GM12878 (cell line): ENCODE data around the gene SCGB1A1. TPM values are rescaled to one million over a fixed set of nuclear protein-coding genes. Genes with fewer than 3 reads are reported as not detected.

Experiments used
- ATAC-seq: fragments of 200-7000 bp; cut with Tn5 transposase; 3 replicates; pipeline ENCODE4 v1.9.1; 2020; ENCODE audit warnings: mild to moderate bottlenecking, moderate library complexity
- BruUV-seq: library from RNA; stranded (reverse); fragments of 400-500 nt; replicated peaks from 2 replicates; lab custom pipeline; 2021; lab: Mats Ljungman, UMichigan
- CTCF ChIA-PET: fragments of 300-600 bp; sonication (Branson Sonifier 250); formaldehyde crosslinking; extraction: SDS; loops from one replicate; lab custom pipeline; 2021; ENCODE audit warnings: inconsistent platforms; lab: Yijun Ruan, JAX
- POLR2A ChIA-PET: fragments of 350-600 bp; formaldehyde crosslinking; extraction: SDS; loops from one replicate; lab custom pipeline; 2021; ENCODE audit warnings: inconsistent platforms; lab: Charles Lee
- RAD21 ChIA-PET: fragments of 300-600 bp; sonication (Branson Sonifier 250); formaldehyde crosslinking; loops from one replicate; lab custom pipeline; 2023; ENCODE audit warnings: antibody characterized with exemption; ENCODE audit not compliant: unreplicated experiment; lab: Charles Lee
- SMC1A ChIA-PET: fragments of 300-600 bp; sonication (Branson Sonifier 250); formaldehyde crosslinking; loops from one replicate; lab custom pipeline; 2023; ENCODE audit not compliant: unreplicated experiment, uncharacterized antibody; lab: Charles Lee
- DNase-seq: peaks from one replicate; pipeline ENCODE4 v3.0.0-alpha.2; 2011; ENCODE audit warnings: low read depth, low spot score
- FAIRE-seq: peaks from 3 replicates; lab custom pipeline; 2011; peaks lifted over from hg19 to GRCh38; lab: Jason Lieb, UNC
- H2AFZ ChIP-seq: 2 replicates; pipeline ENCODE4 v1.6.0; 2011; ENCODE audit warnings: low read depth, low read length, control low read depth; ENCODE audit not compliant: control insufficient read depth
- H3K27ac ChIP-seq: 2 replicates; pipeline ENCODE4 v1.5.1; 2011; ENCODE audit warnings: control low read depth; ENCODE audit not compliant: control insufficient read depth, insufficient read depth
- H3K27me3 ChIP-seq, 2 experiments: replicated peaks in 1 of 2; 2 replicates each; pipeline versions ENCODE4 v1.6.0 to v1.6.1; 2011; ENCODE audit warnings: low read length in 1 of 2; ENCODE audit not compliant: control insufficient read depth in 2 of 2, insufficient read depth in 2 of 2
- H3K36me3 ChIP-seq, 2 experiments: 2 replicates each; pipeline ENCODE4 v1.5.1; 2011; ENCODE audit warnings: low read length in 1 of 2; ENCODE audit not compliant: control insufficient read depth in 2 of 2, insufficient read depth in 2 of 2
- H3K4me1 ChIP-seq: 2 replicates; pipeline ENCODE4 v1.6.1; 2011; ENCODE audit warnings: mild to moderate bottlenecking, low read length, moderate library complexity, mixed read lengths; ENCODE audit not compliant: control insufficient read depth, insufficient read depth
- H3K4me2 ChIP-seq: 2 replicates; pipeline ENCODE4 v1.6.0; 2011; ENCODE audit warnings: control low read depth; ENCODE audit not compliant: control insufficient read depth, insufficient read depth
- H3K4me3 ChIP-seq: fragments of 200-600 bp; sonication (generic); 2 replicates; pipeline ENCODE4 v1.5.1; 2016
- H3K79me2 ChIP-seq: 2 replicates; pipeline ENCODE4 v1.6.0; 2011; ENCODE audit warnings: low read length; ENCODE audit not compliant: control insufficient read depth, insufficient read depth
- H3K9ac ChIP-seq: 2 replicates; pipeline ENCODE4 v1.8.0; 2011; ENCODE audit warnings: low read length, control low read depth, mixed read lengths; ENCODE audit not compliant: control insufficient read depth, insufficient read depth
- H3K9me3 ChIP-seq: replicated peaks from 3 replicates; pipeline ENCODE4 v1.5.1; 2011; ENCODE audit warnings: mild to moderate bottlenecking, low read length; ENCODE audit not compliant: control insufficient read depth, insufficient read depth
- H4K20me1 ChIP-seq: 2 replicates; pipeline ENCODE4 v1.6.0; 2011; ENCODE audit not compliant: control insufficient read depth, insufficient read depth
- MEF2B ChIP-seq: fragments of 450-650 bp; IDR thresholded peaks from 2 replicates; pipeline ENCODE4 v1.6.1; 2018; ENCODE audit warnings: mild to moderate bottlenecking, moderate library complexity; ENCODE audit not compliant: partially characterized antibody, poor library complexity, severe bottlenecking
- NR2F1 ChIP-seq: fragments of 450-650 bp; conservative IDR thresholded peaks from 2 replicates; pipeline ENCODE4 v1.6.1; 2017; ENCODE audit warnings: mild to moderate bottlenecking
- WGBS: methylation state at CpG from one replicate; pipeline ENCODE4 v1.1.6; 2016; ENCODE audit warnings: low lambda C conversion rate; ENCODE audit not compliant: insufficient replicate concordance, insufficient coverage; ENCODE audit errors: missing lambda C conversion rate; 5-methylcytosine and 5-hydroxymethylcytosine counted together
- in situ Hi-C: fragments of 300-500 bp; cut with MboI; formaldehyde crosslinking; loops from 9 replicates; pipeline ENCODE4 v1.14.3; 2018; ENCODE audit warnings: mixed read lengths
- intact Hi-C: fragments of 100-400 bp; cut with micrococcal nuclease; formaldehyde crosslinking; loops from one replicate; pipeline ENCODE4 v1.14.2; 2022; ENCODE audit not compliant: unreplicated experiment
- polyA plus RNA-seq, 11 experiments: library from polyadenylated mRNA; depleted of rRNA in 4 of 11; unstranded in 6 of 11; stranded (reverse) in 5 of 11; fragments of >200 nt; fragmentation: Nextera tagmentation in 4 of 11; fragmentation: Illumina TruSeq in 1 of 11; extraction: Ambion mirVana in 4 of 11; extraction: Trizol in 1 of 11; gene quantifications; 1 replicate in 1 of 11; 2 replicates in 10 of 11; pipeline versions ENCODE4 v1.2.1 to v1.2.3, GENCODE V29; 2011 to 2016; ENCODE audit warnings: inconsistent platforms in 2 of 11, missing spikeins in 2 of 11, low read depth in 1 of 11
- total RNA-seq, 4 experiments: library from RNA; depleted of rRNA in 3 of 4; stranded (reverse); fragments of >200 nt in 3 of 4; fragmentation: Illumina TruSeq in 1 of 4; extraction: Trizol in 1 of 4; gene quantifications; 2 replicates each; pipeline versions ENCODE4 v1.2.1 to v1.2.3, GENCODE V29; 2013 to 2021
- TF ChIP-seq, protein P1 (sequence below): fragments of 450-650 bp; conservative IDR thresholded peaks from 2 replicates; pipeline ENCODE4 v1.6.1; 2017; ENCODE audit warnings: mild to moderate bottlenecking, moderate library complexity
- TF ChIP-seq, protein P2 (sequence below): fragments of 150-350 bp; IDR thresholded peaks from 2 replicates; pipeline ENCODE4 v1.6.1; 2016; ENCODE audit warnings: low read depth, low read length
- TF ChIP-seq, protein P3 (sequence below): IDR thresholded peaks from 2 replicates; pipeline ENCODE4 v1.6.1; 2012; ENCODE audit warnings: low read length, inconsistent platforms
- TF ChIP-seq, protein P4 (sequence below): fragments of 450-650 bp; IDR thresholded peaks from 2 replicates; pipeline ENCODE4 v1.6.1; 2017; ENCODE audit warnings: borderline replicate concordance

The SCGB1A1 gene
- total and polyA plus RNA-seq, 10 of the 15 experiments (the other 5 are each of a cell fraction or from before 2014, with no cell fraction given): not detected

DNA sequence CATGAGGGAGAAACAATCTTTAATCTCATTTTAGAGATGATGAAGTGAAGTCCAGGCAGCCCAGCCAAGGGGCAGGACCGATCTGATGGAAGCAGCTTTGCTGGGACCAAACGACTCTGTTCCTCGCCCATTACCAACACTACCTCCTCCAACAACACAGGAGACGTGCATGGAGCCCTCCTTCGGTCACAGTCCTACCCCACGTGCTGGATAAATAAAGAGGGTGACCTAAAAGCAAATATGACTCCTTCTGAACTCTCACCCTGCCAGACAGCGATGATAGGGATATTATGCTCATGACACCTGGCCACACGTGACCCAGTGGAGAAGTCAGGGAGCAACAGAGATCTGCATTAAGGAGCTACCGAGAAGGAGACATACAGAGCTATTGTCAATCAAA lies 26.0 kb downstream of the SCGB1A1 start:
- H4K20me1 ChIP-seq: no peaks in the 10 kb centered on the region
- no peaks in the 10 kb centered on the region for H3K36me3 ChIP-seq
- ChIA-PET CTCF (interaction anchor here (1.1 to 2.5 kb wide), 6 partner anchors 11 to 462 kb away, joined by 3 to 17 read pairs (median 5); no protein-coding TSS in a partner anchor), RAD21 (interaction anchor here (1.1 to 2.1 kb wide), 6 partner anchors 17 to 114 kb away, joined by 3 to 7 read pairs (median 6); no protein-coding TSS in a partner anchor), POLR2A (interaction anchor here (0.5 to 1.4 kb wide), 6 partner anchors 16 to 283 kb away, joined by 3 to 6 read pairs (median 3); partner anchors contain the start of gene HNRNPUL2), SMC1A (interaction anchor here (0.6 to 2.1 kb wide), 12 partner anchors 9 to 231 kb away, joined by 3 to 8 read pairs (median 3); no protein-coding TSS in a partner anchor)
- H3K4me2 ChIP-seq: peak overlapping the region; percentile 65
- in situ Hi-C loops (no loop called here), intact Hi-C loops (loop anchor here (5.0 kb wide), 1 partner anchor 97 kb away; no protein-coding TSS in a partner anchor)
- ATAC-seq: no peak
- H3K9me3 ChIP-seq: no peaks in the 10 kb centered on the region
- H2AFZ ChIP-seq: peak overlapping the region; percentile 32
- DNase-seq: no peak
- no peak overlapping the region for H3K27ac ChIP-seq
- 34% methylated on average over 9 of the region's 9 CpGs for WGBS
- no peaks in the 10 kb centered on the region for H3K79me2 ChIP-seq
- H3K27me3 ChIP-seq: peaks cover 0 to 3% of the 10 kb centered on the region in 2 experiments; a peak in 1 of 4 replicates
- no peak for FAIRE-seq
- TF ChIP-seq, protein P1, sequence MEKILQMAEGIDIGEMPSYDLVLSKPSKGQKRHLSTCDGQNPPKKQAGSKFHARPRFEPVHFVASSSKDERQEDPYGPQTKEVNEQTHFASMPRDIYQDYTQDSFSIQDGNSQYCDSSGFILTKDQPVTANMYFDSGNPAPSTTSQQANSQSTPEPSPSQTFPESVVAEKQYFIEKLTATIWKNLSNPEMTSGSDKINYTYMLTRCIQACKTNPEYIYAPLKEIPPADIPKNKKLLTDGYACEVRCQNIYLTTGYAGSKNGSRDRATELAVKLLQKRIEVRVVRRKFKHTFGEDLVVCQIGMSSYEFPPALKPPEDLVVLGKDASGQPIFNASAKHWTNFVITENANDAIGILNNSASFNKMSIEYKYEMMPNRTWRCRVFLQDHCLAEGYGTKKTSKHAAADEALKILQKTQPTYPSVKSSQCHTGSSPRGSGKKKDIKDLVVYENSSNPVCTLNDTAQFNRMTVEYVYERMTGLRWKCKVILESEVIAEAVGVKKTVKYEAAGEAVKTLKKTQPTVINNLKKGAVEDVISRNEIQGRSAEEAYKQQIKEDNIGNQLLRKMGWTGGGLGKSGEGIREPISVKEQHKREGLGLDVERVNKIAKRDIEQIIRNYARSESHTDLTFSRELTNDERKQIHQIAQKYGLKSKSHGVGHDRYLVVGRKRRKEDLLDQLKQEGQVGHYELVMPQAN: no peak
- peak; percentile 3 for TF ChIP-seq MEF2B
- H3K4me1 ChIP-seq: no peaks in the 10 kb centered on the region
- H3K9ac ChIP-seq: no peak overlapping the region
- no TSS peak for BruUV-seq
- peak overlapping the region; percentile 37; the same call in 1 of the 2 replicates for H3K4me3 ChIP-seq

DNA sequence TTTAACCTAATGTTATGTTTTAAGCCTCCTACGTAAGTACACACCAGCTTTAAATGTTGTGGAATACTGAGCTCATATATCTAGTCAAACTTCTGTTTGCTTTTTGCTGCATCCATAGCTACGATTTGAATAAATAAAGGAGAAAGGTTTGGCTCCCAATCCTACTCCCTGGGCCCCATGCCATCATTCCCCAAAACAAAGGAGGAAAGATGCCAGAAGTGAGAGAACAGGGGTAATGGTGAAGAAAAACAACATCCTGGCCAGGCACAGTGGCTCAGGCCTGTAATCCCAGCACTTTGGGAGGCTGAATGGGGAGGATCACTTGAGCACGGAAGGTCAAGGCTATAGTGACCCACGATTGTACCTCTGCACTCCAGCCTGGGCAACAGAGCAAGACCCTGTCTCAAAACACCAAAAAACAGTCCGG lies 26.5 kb downstream of the SCGB1A1 start:
- H3K4me1 ChIP-seq: no peaks in the 10 kb centered on the region
- H3K27me3 ChIP-seq: peaks cover 0 to 3% of the 10 kb centered on the region in 2 experiments; a peak in 1 of 4 replicates
- no peaks in the 10 kb centered on the region for H4K20me1 ChIP-seq
- ChIA-PET SMC1A (interaction anchor here (0.6 to 2.1 kb wide), 7 partner anchors 9 to 231 kb away, joined by 3 to 8 read pairs (median 3); no protein-coding TSS in a partner anchor), CTCF (interaction anchor here (1.2 to 2.5 kb wide), 4 partner anchors 12 to 462 kb away, joined by 3 to 17 read pairs (median 7); no protein-coding TSS in a partner anchor), RAD21 (interaction anchor here (1.1 to 2.1 kb wide), 6 partner anchors 17 to 113 kb away, joined by 3 to 7 read pairs (median 6); no protein-coding TSS in a partner anchor), POLR2A (interaction anchor here (0.5 kb wide), 2 partner anchors 16 to 57 kb away, joined by 4 to 5 read pairs; no protein-coding TSS in a partner anchor)
- H3K4me3 ChIP-seq: no peak overlapping the region
- H3K79me2 ChIP-seq: no peaks in the 10 kb centered on the region
- no peak overlapping the region for H3K9ac ChIP-seq
- in situ Hi-C loops: no loop called here
- H3K9me3 ChIP-seq: no peaks in the 10 kb centered on the region
- H3K4me2 ChIP-seq: no peak overlapping the region
- H3K27ac ChIP-seq: no peak overlapping the region
- no peak for ATAC-seq
- no peak overlapping the region for H2AFZ ChIP-seq
- H3K36me3 ChIP-seq: no peaks in the 10 kb centered on the region
- DNase-seq: no peak
- no TSS peak for BruUV-seq
- intact Hi-C loops: no loop called here
- WGBS: 69% methylated on average over 5 of the region's 5 CpGs
- FAIRE-seq: no peak
- no peak for TF ChIP-seq NR2F1
- TF ChIP-seq, protein P2, sequence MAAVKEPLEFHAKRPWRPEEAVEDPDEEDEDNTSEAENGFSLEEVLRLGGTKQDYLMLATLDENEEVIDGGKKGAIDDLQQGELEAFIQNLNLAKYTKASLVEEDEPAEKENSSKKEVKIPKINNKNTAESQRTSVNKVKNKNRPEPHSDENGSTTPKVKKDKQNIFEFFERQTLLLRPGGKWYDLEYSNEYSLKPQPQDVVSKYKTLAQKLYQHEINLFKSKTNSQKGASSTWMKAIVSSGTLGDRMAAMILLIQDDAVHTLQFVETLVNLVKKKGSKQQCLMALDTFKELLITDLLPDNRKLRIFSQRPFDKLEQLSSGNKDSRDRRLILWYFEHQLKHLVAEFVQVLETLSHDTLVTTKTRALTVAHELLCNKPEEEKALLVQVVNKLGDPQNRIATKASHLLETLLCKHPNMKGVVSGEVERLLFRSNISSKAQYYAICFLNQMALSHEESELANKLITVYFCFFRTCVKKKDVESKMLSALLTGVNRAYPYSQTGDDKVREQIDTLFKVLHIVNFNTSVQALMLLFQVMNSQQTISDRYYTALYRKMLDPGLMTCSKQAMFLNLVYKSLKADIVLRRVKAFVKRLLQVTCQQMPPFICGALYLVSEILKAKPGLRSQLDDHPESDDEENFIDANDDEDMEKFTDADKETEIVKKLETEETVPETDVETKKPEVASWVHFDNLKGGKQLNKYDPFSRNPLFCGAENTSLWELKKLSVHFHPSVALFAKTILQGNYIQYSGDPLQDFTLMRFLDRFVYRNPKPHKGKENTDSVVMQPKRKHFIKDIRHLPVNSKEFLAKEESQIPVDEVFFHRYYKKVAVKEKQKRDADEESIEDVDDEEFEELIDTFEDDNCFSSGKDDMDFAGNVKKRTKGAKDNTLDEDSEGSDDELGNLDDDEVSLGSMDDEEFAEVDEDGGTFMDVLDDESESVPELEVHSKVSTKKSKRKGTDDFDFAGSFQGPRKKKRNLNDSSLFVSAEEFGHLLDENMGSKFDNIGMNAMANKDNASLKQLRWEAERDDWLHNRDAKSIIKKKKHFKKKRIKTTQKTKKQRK: no peak
- TF ChIP-seq, protein P3, sequence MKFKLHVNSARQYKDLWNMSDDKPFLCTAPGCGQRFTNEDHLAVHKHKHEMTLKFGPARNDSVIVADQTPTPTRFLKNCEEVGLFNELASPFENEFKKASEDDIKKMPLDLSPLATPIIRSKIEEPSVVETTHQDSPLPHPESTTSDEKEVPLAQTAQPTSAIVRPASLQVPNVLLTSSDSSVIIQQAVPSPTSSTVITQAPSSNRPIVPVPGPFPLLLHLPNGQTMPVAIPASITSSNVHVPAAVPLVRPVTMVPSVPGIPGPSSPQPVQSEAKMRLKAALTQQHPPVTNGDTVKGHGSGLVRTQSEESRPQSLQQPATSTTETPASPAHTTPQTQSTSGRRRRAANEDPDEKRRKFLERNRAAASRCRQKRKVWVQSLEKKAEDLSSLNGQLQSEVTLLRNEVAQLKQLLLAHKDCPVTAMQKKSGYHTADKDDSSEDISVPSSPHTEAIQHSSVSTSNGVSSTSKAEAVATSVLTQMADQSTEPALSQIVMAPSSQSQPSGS: no peak
- TF ChIP-seq, protein P4, sequence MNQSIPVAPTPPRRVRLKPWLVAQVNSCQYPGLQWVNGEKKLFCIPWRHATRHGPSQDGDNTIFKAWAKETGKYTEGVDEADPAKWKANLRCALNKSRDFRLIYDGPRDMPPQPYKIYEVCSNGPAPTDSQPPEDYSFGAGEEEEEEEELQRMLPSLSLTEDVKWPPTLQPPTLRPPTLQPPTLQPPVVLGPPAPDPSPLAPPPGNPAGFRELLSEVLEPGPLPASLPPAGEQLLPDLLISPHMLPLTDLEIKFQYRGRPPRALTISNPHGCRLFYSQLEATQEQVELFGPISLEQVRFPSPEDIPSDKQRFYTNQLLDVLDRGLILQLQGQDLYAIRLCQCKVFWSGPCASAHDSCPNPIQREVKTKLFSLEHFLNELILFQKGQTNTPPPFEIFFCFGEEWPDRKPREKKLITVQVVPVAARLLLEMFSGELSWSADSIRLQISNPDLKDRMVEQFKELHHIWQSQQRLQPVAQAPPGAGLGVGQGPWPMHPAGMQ: no peak
